Osteoblast (primary cell): ENCODE measurements around the gene NDUFS6. TPM values are rescaled to one million over a fixed set of nuclear protein-coding genes. Genes with fewer than 3 reads are reported as not detected.
A peak's percentile ranks its signal among the peaks of the same experiment; 100 is the strongest.

Experiments
- DNase-seq: peaks from one replicate; pipeline ENCODE4 v3.0.0; 2011; ENCODE audit warnings: low spot score, mixed read lengths; ENCODE audit not compliant: insufficient read length; ENCODE audit errors: missing footprints
- H2AFZ ChIP-seq: 2 replicates; pipeline ENCODE4 v1.6.0; 2011; ENCODE audit warnings: mild to moderate bottlenecking, low read length
- H3K27ac ChIP-seq: 2 replicates; pipeline ENCODE4 v1.5.1; 2011; ENCODE audit warnings: mild to moderate bottlenecking, low read depth, low read length, moderate library complexity
- H3K27me3 ChIP-seq: 2 replicates; pipeline ENCODE4 v1.6.0; 2012; ENCODE audit warnings: mild to moderate bottlenecking, control low read depth, inconsistent platforms, low read length, moderate library complexity; ENCODE audit not compliant: insufficient read depth
- H3K36me3 ChIP-seq: 2 replicates; pipeline ENCODE4 v1.5.1; 2011; ENCODE audit warnings: mild to moderate bottlenecking, low read length, control low read depth, moderate library complexity; ENCODE audit not compliant: insufficient read depth
- H3K4me1 ChIP-seq: 2 replicates; pipeline ENCODE4 v1.5.1; 2011; ENCODE audit warnings: mild to moderate bottlenecking, low read length, control low read depth, moderate library complexity; ENCODE audit not compliant: insufficient read depth
- H3K4me2 ChIP-seq: 2 replicates; pipeline ENCODE4 v1.6.0; 2011; ENCODE audit warnings: mild to moderate bottlenecking, low read length; ENCODE audit not compliant: insufficient read depth
- H3K4me3 ChIP-seq: fragments of 200-600 bp; sonication (generic); 3 replicates; pipeline ENCODE4 v1.5.1; 2012; ENCODE audit warnings: mild to moderate bottlenecking, low read length, inconsistent platforms; ENCODE audit not compliant: insufficient read depth
- H3K79me2 ChIP-seq: 2 replicates; pipeline ENCODE4 v1.6.0; 2012; ENCODE audit warnings: mild to moderate bottlenecking, low read length, control low read depth, inconsistent platforms; ENCODE audit not compliant: insufficient read depth
- H3K9me3 ChIP-seq: 2 replicates; pipeline ENCODE4 v1.5.1; 2011; ENCODE audit warnings: low read depth, low read length, control low read depth
- H4K20me1 ChIP-seq: 2 replicates; pipeline ENCODE4 v1.6.0; 2012; ENCODE audit warnings: mild to moderate bottlenecking, low read length, control low read depth; ENCODE audit not compliant: insufficient read depth
- total RNA-seq: library from RNA; depleted of rRNA; stranded (reverse); fragments of >200 nt; gene quantifications from 2 replicates; pipeline ENCODE4 v1.2.3, GENCODE V29; 2012
- TF ChIP-seq, protein P1 (sequence below): IDR thresholded peaks from 2 replicates; pipeline ENCODE4 v1.5.1; 2011; ENCODE audit warnings: mild to moderate bottlenecking, low read depth, low read length, moderate library complexity; ENCODE audit errors: extremely low read depth

NDUFS6 gene
- total RNA-seq, 1 donor, result 23.9 TPM

DNA sequence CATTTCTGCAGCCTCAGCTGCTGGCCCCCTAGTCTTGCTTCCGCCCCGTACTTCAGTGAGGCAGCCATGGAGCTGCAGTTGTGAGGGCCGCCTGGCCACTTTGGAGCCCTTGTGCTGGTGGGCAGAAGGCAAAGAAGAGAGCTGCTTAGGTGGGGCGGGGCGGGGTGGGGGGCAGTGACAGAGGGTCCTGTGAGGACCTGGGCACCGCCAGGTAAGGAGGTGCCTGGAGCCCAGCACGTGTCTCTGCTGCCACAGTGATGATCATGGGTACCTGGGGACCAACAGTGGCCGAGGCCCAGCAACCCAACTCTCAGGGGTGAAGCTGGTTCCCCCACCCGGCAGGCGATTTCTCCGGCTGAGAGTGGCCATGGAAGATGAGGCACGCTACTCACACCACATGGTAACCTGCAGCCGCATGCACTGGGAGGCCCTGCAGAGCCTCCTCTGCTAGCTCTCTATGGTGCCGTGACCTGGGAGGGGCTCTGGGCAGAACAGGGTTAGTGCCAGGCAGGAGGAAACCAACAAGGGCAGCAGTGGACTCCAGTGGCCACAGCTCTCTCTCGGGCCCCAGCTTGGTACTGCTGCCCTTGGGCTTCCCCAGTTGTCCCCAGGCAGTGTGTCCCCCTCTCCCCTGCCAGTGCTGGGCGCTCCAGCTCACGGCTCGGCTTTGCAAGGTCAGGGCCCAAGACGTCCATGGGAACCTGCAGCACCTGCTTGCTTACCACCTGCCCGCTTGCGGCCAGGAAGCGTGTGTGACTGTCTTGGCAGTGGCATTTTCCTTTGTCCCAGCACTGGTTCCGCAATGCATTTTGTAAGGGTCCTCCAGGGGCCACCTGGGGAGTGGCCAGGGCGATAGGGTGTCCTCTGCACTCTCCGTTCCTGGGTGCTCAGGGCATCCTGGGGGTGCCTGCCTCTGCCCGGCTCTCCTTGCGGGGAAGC, 24.0 kb downstream of the NDUFS6 start:
- H4K20me1 ChIP-seq, result no peaks in the 10 kb centered on the region
- H3K4me1 ChIP-seq, result no peaks in the 10 kb centered on the region
- H3K27me3 ChIP-seq, result no peaks in the 10 kb centered on the region
- H3K27ac ChIP-seq, result no peak overlapping the region
- peak; percentile 50 for DNase-seq
- H3K79me2 ChIP-seq, result no peaks in the 10 kb centered on the region
- H2AFZ ChIP-seq, result no peak overlapping the region
- no peak overlapping the region for H3K4me2 ChIP-seq
- TF ChIP-seq, protein P1, sequence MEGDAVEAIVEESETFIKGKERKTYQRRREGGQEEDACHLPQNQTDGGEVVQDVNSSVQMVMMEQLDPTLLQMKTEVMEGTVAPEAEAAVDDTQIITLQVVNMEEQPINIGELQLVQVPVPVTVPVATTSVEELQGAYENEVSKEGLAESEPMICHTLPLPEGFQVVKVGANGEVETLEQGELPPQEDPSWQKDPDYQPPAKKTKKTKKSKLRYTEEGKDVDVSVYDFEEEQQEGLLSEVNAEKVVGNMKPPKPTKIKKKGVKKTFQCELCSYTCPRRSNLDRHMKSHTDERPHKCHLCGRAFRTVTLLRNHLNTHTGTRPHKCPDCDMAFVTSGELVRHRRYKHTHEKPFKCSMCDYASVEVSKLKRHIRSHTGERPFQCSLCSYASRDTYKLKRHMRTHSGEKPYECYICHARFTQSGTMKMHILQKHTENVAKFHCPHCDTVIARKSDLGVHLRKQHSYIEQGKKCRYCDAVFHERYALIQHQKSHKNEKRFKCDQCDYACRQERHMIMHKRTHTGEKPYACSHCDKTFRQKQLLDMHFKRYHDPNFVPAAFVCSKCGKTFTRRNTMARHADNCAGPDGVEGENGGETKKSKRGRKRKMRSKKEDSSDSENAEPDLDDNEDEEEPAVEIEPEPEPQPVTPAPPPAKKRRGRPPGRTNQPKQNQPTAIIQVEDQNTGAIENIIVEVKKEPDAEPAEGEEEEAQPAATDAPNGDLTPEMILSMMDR, result no peak
- peaks cover 11% of the 10 kb centered on the region for H3K36me3 ChIP-seq
- no peaks in the 10 kb centered on the region for H3K9me3 ChIP-seq
- H3K4me3 ChIP-seq, result no peak overlapping the region

DNA sequence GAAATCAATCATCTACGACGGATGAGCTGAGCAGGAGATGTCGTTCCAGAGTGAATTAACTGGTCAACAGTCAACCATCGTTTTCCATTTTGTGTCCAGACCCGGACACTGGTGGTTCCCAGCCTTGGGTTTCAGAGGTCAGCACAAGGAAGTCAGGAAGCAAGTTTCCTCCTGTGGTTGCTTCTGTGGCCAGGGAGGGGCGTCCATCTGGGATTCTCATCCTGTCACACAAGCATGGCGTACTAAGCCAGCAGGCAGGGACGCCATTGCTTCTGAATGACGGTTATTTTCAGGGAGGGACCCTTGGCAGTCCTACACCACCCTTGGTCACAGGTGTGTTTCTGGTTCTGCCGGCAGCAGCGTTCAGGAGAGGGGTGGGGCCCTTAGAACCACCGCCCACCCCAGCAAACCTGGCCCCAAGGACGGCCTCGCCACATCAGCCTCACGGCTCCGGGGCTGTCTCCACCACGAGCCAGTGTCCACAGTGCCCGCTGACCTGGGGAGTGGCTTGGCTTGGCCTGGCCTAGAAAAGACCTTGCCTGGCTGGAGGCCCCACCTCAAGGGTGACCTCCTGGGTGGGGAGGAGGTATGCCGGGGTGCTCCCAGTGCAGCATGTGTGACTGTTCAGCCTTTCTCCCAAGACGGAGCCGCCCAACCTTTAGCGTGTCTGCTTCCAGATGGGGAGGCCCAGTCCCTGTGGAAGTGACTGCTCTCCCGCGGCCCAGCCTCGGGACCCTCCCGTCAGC, 25.2 kb downstream of the NDUFS6 start:
- TF ChIP-seq, protein P1, result no peak
- peaks cover 5% of the 10 kb centered on the region for H3K27me3 ChIP-seq
- H2AFZ ChIP-seq, result no peak overlapping the region
- H3K4me2 ChIP-seq, result no peak overlapping the region
- peak; percentile 45 for DNase-seq
- H4K20me1 ChIP-seq, result no peaks in the 10 kb centered on the region
- H3K79me2 ChIP-seq, result no peaks in the 10 kb centered on the region
- no peak overlapping the region for H3K4me3 ChIP-seq
- H3K4me1 ChIP-seq, result no peaks in the 10 kb centered on the region
- H3K9me3 ChIP-seq, result no peaks in the 10 kb centered on the region
- no peak overlapping the region for H3K27ac ChIP-seq
- peaks cover 10% of the 10 kb centered on the region for H3K36me3 ChIP-seq

DNA sequence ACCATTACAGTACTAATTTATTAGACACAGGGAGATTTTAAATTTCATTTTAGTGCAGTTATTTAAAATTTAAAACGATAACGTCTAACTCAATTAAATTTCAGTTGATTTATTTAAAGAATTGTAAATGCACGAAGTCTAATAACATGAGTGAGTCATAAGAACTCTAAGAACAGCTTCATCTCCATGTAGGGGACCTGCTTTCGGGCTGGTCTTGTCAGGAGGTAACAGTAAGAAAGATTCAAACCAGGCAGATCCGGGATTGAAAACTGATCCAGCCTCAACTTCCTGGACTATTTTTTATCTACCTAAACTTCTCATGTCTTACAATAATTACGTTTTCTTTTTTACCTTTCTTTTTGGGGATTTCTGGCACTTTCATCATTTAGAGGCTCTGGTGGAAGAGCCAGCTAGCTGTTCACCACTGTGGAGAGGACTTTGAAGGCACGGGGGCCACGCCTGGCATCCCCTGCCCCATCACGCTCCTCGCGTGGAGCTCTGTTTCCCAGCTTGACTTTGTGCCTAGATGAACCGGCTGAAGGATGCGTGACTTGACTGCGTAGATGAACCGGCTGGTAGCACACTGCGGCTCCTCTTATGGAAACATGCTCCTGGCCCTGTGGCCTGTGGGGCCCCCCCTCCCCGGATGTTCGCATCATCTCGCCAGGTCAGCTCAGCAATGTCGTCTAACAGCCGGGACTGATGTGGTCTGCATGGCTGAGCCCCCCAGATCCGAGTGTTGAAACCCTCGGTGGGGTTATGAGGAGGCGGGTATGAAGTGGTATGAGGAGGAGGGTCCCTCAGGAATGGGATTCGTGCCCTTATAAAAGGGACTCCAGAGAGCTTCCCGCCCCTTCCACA, 26.0 kb downstream of the NDUFS6 start:
- Histone ChIP-seq H3K36me3 (peaks cover 5% of the 10 kb centered on the region), H3K4me3 (no peak overlapping the region), H3K27ac (no peak overlapping the region), H3K9me3 (no peaks in the 10 kb centered on the region), H3K27me3 (peaks cover 11% of the 10 kb centered on the region), H2AFZ (no peak overlapping the region), H3K4me2 (no peak overlapping the region), H3K4me1 (no peaks in the 10 kb centered on the region), H4K20me1 (no peaks in the 10 kb centered on the region), H3K79me2 (no peaks in the 10 kb centered on the region)
- TF ChIP-seq, protein P1, result no peak
- peak; percentile 60 for DNase-seq
